Hindlimb muscle (tissue), 1 donor: Measurements from ENCODE around the gene EARS2. TPM values are rescaled to one million over a fixed set of nuclear protein-coding genes. Genes with fewer than 3 reads are reported as not detected.
A peak's percentile ranks its signal among the peaks of the same experiment; 100 is the strongest.
"Not testable (repeated sequence)": the region's sequence is repeated elsewhere in the genome, so short reads cannot be mapped to it uniquely, and the experiment has no call there.

Experiments
- DNase-seq: peaks from one replicate; pipeline ENCODE4 v3.0.0-alpha.2; 2013
- polyA plus RNA-seq: library from polyadenylated mRNA; unstranded; fragments of 120-200 nt; gene quantifications from one replicate; pipeline ENCODE4 v1.2.1, GENCODE V29; 2013; ENCODE audit not compliant: insufficient read length

EARS2 gene
- polyA plus RNA-seq, 1 donor, result 17.6 TPM

GRCh38 chr16:23524886-23525285 lies 32.3 kb downstream of the EARS2 start:
- DNase-seq, result no peak

- DNase-seq, result no peak
These were observed 33.2 kb downstream of the EARS2 start for GRCh38 chr16:23523876-23524385.

GRCh38 chr16:23523321-23523720 lies 33.8 kb downstream of the EARS2 start:
- no peak for DNase-seq

GRCh38 chr16:23521965-23522364 lies 35.2 kb downstream of the EARS2 start:
- DNase-seq, result no peak

- no peak for DNase-seq
These were observed 36.0 kb downstream of the EARS2 start for GRCh38 chr16:23521037-23521743.

- DNase-seq, result no peak
These were observed 36.6 kb downstream of the EARS2 start for GRCh38 chr16:23520500-23520899.

GRCh38 chr16:23519282-23519681 lies 37.9 kb downstream of the EARS2 start:
- no peak for DNase-seq

- DNase-seq, result no peak
These were observed 38.7 kb downstream of the EARS2 start for GRCh38 chr16:23518435-23518891.

GRCh38 chr16:23516366-23517137 lies 40.6 kb downstream of the EARS2 start:
- DNase-seq, result no peak

GRCh38 chr16:23515881-23516280 lies 41.3 kb downstream of the EARS2 start:
- DNase-seq, result no peak

- DNase-seq, result no peak
These were observed 42.6 kb downstream of the EARS2 start for GRCh38 chr16:23514381-23515152.

GRCh38 chr16:23512168-23512695 lies 44.9 kb downstream of the EARS2 start:
- no peak for DNase-seq

- DNase-seq, result no peak
These were observed 45.4 kb downstream of the EARS2 start for GRCh38 chr16:23511731-23512130.

- not testable (repeated sequence) for DNase-seq
These were observed 46.3 kb downstream of the EARS2 start for GRCh38 chr16:23510915-23511270.

- DNase-seq, result peak; percentile 89
These were observed 46.8 kb downstream of the EARS2 start, which contains the start of gene GGA2 for GRCh38 chr16:23510164-23510914. Gene GGA2 (minus strand): TSS chr16:23510494. CDS start chr16:23510411, 83 bp downstream.

- DNase-seq, result peak; percentile 46
These were observed 47.4 kb downstream of the EARS2 start for GRCh38 chr16:23509782-23510163.

GRCh38 chr16:23509441-23509754 lies 47.8 kb downstream of the EARS2 start:
- no peak for DNase-seq

- no peak for DNase-seq
These were observed 48.3 kb downstream of the EARS2 start for GRCh38 chr16:23508589-23509440.

- DNase-seq, result no peak
These were observed 50.5 kb downstream of the EARS2 start for GRCh38 chr16:23506606-23506994.

GRCh38 chr16:23505671-23506605 lies 51.2 kb downstream of the EARS2 start:
- DNase-seq, result no peak
